ENCODE data around the gene C17orf78. TPM values are rescaled to one million over a fixed set of nuclear protein-coding genes. Genes with fewer than 3 reads are reported as not detected.

Gene C17orf78
- not detected in 5 replicates for total RNA-seq (2022; extraction: Qiagen RNA extraction; ENCODE audit: low read depth)

DNA sequence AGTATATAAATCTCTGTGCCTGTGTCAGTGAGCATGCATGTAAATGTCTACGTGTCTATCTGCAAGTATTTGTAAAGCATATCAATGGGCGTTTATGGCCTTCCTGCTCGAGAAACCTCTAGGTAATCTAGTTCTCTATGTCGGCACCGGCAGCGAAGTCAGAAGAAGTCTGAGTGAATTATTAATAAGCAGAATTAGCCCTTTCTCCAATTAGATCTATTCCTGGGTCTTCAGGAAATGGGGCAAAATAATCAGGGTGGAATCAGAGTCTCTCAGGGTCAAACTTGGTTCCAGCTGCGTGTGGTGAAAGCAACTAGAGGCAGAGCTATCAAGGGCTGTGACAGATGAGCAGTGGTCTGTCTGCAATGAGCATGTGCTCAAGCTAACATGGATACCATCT lies at the start of gene C17orf78:
Gene C17orf78, plus strand, starts transcription at position 280 of the 400 bp plus-strand sequence. Its CDS starts 108 bp downstream, at position 388.

DNA sequence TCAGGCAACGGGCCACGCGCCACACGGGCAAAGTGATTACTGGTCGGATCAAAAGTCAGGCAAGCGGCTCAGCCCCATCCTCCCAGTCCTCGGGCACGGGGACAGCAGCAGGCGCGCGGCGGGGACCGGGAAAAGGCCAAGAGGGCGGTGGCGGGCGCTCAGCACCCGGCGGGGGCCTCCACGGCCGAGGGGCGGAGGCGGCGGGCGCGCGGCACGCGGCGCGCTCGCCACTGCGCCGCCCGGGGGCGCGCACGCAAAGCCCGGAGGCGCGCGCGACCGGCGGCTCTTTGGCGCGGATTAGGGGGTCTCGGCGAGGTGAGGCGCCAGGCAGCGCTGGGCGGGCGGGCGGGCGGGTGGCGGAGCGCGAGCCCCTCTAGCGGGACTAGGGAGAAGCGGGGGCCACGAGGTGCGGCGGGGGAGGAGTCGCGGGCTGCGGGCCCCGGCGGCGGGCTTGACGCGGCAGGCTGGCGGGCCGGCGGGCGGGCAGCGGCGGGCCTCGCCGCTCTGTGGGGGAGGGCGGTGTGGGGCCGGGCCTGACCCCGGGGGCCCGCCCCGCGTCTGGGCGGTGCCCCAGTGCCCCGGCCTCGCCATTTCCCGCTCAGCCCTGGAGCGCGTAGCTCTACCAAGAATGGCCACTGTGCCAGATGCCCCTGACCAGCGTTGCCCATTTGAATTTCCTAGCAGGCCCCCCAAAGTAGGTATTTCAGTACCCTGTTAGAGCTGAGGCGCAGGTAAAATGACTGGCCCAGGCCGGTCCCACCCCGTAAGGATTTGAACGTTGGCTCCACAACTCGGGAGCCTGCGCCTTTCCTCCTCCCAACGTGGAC lies 31.1 kb downstream of the C17orf78 start, which contains the start of the genes ACACA and TADA2A:
Gene ACACA, minus strand, starts transcription at position 202 of the 827 bp plus-strand sequence. CDS start 537 bp downstream, outside the sequence.
Gene TADA2A, plus strand, starts transcription at position 252 of the 827 bp plus-strand sequence. CDS start 4,480 bp downstream, outside the sequence.

Other genes with a start within 250 kb of the C17orf78 start
- gene ACACA, start 30.9 kb downstream of the C17orf78 start, total RNA-seq (2022; extraction: Qiagen RNA extraction; ENCODE audit: low read depth): 49.9 to 61.7 TPM (median 52.3 TPM) in 5 replicates
- gene TADA2A, start 30.9 kb downstream of the C17orf78 start, total RNA-seq (2022; extraction: Qiagen RNA extraction; ENCODE audit: low read depth): 10.6 to 15.2 TPM (median 12.6 TPM) in 5 replicates
- 41.0 to 53.5 TPM (median 51.8 TPM) in 5 replicates for gene DUSP14, start 113.9 kb downstream of the C17orf78 start, total RNA-seq (2022; extraction: Qiagen RNA extraction; ENCODE audit: low read depth)
- 11.7 to 14.4 TPM (median 12.6 TPM) in 5 replicates for gene SYNRG, start 233.4 kb downstream of the C17orf78 start, total RNA-seq (2022; extraction: Qiagen RNA extraction; ENCODE audit: low read depth)

All from A549 treated with RU486 at 1 μM for 4 hours (cell line).